NCI-H1105 (cell line): Measurements from ENCODE around the gene LIPE.

Experiments
- DNase-seq: peaks from one replicate; lab custom pipeline; 2025; lab: John Stamatoyannopoulos, UW

LIPE gene

DNA sequence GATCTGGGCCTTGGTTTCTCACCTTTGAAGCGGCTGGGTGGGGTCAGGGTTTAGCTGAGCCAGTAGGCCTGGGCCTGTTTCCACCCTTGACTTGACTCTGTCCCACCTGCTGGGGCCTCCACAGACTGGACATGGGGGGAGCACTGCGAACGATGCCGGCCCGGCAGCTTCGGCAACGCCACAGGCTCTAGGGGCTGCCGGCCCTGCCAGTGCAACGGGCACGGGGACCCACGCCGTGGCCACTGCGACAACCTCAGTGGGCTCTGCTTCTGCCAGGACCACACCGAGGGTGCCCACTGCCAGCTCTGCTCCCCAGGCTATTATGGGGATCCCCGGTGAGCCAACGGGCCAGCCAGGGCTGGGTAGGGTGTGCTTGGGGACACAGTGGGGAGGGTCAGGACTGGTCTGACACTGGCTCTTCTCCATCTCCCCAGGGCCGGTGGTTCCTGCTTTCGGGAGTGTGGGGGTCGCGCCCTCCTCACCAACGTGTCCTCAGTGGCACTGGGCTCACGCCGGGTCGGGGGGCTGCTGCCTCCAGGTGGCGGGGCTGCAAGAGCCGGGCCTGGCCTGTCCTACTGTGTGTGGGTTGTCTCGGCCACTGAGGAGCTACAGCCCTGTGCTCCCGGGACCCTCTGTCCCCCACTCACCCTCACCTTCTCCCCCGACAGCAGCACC is 73.7 kb downstream of the LIPE start:
- DNase-seq, result no peak

DNA sequence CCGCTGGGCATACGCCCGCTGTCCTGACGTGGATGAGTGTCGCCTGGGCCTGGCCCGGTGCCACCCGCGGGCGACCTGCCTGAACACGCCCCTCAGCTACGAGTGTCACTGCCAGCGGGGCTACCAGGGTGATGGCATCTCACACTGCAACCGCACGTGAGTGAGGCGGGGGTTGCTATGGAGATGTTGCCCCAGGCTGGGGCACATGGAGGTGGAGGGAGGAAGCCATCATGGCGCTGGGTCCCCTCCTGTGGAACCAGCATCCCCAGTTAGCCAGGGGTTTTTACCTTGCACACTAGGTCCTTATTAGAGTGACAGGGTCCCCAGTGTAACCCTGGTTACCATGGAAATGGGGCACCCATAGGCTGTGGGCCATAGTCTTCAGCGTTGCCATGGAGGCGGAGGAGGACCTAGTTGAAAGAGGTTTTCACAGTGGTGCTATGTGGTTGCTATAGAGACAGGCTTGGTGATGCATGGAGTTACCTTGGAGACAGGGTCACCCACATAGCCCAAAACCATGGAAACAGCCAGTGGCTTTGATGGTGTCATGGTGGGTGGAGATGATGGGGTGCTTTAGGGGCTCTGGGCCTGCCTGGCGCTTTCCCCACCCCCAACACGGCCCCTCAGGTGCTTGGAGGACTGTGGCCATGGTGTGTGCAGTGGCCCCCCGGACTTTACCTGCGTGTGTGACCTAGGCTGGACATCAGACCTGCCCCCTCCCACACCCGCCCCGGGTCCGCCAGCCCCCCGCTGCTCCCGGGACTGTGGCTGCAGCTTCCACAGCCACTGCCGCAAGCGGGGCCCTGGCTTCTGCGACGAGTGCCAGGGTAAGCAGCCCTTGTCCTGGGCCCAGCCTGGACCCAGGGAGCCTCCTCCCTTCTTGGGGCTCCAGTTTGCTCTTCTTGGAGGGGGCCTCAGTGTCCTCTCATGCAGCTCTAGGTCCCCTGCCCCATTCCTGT is 74.6 kb downstream of the LIPE start:
- peak; percentile 93 for DNase-seq
